Endometrium (tissue), 2 donors: Measurements from ENCODE around the gene MARK3.
"Not testable (repeated sequence)": the region's sequence is repeated elsewhere in the genome, so short reads cannot be mapped to it uniquely, and the experiment has no call there.

Source experiments
- FAIRE-seq: peaks from 2 replicates; lab custom pipeline; 2012; peaks lifted over from hg19 to GRCh38; lab: Jason Lieb, UNC
- donor health status: control.
- donor health status: control.

MARK3 gene

GRCh38 chr14:103385152-103385928 is at the start of gene MARK3:
Gene MARK3 (plus strand): TSS chr14:103385415. CDS start chr14:103386030, 615 bp downstream.
- peak; percentile 77 for FAIRE-seq

- no peak for FAIRE-seq
Measured at GRCh38 chr14:103336191-103336590, 49.0 kb upstream of the MARK3 start.

DNA sequence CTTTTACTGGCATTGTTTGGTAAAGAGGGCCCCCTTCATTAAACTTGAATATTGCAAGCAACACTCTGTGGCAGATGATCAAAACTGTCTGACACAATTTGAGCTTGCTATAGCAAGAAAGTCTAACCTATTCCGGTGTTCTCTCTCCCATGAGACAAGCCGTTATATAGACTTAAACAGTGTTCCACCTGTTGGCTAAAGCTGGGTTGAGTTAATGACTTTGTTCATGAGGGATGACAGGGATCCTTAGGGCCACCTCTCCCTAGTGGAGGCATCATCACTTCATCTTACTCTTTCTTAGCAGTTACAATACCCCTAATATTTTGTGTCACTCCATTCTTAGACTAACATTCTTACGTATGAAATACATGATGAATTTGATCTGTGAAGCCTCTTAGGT is 47.4 kb upstream of the MARK3 start:
- no peak for FAIRE-seq

DNA sequence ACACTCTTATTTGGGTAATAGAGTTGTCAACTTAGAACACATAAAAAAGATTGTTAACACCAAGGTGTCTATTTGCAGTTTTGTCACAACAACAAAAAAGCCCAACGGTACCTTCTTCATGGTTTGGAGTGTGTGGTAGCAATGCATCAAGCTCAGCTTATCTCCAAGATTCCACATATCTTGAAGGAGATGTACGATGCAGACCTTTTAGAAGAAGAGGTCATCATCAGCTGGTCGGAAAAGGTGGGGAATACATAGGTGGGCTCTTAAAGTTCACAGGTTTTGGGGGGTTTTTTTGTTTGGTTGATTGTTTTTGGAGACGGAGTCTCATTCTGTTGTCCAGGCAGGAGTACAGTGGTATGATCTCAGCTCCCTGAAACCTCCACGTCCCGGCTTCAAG is 45.7 kb upstream of the MARK3 start:
- FAIRE-seq: no peak

DNA sequence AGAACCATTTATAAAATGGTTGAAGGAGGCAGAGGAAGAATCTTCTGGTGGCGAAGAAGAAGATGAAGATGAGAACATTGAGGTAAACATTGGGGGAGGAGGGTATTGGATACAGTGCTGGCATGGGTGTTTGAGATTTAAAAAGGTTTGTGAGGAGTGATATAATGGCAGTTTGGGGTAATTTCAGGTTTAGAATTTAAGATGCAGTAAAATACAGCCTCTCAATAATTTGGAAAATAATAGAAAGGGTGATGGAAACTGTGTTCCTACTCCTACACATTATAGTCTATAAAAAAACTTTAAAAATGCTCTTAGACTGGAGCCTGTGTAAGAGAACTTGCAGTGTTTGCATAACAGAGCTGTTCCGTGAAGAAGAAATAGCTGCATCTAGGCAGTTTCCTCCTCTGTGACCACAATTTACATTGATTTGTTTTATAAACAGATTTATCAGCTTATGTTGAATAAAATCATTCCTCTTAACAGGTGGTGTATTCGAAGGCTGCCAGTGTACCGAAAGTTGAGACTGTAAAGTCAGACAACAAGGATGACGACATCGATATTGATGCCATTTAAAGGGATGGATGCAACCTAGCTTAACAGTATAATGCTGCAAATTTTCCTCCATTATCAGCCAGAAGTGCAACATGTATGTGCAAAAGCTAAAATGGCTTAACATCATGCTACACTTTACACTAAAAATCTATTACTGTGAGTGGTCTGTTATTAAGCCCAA is 44.6 kb upstream of the MARK3 start:
- no peak for FAIRE-seq

GRCh38 chr14:103341250-103342129 is 43.7 kb upstream of the MARK3 start:
- FAIRE-seq: no peak

- no peak for FAIRE-seq
Measured at GRCh38 chr14:103343164-103343879, 41.9 kb upstream of the MARK3 start.

- no peak for FAIRE-seq
Measured at GRCh38 chr14:103343905-103344797, 41.1 kb upstream of the MARK3 start.

DNA sequence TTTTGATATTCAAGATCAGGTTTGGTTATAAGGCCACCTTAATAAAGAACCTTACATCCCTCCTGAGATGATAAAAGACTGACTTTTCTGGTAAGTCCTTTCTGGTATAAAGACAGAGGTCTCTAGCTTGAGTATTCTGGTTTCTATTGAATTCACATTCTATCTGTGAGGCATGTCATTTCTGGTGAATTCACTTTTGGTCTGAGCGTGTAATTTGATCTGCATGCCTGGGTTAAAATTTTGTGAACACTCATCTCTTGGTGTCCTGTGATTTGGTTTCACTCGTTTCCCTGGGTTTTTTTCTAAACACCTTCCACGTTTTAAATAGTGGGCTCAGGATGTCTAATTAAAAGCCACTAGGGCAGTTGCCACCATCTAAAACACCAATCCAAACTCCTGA is 38.9 kb upstream of the MARK3 start:
- FAIRE-seq: no peak

DNA sequence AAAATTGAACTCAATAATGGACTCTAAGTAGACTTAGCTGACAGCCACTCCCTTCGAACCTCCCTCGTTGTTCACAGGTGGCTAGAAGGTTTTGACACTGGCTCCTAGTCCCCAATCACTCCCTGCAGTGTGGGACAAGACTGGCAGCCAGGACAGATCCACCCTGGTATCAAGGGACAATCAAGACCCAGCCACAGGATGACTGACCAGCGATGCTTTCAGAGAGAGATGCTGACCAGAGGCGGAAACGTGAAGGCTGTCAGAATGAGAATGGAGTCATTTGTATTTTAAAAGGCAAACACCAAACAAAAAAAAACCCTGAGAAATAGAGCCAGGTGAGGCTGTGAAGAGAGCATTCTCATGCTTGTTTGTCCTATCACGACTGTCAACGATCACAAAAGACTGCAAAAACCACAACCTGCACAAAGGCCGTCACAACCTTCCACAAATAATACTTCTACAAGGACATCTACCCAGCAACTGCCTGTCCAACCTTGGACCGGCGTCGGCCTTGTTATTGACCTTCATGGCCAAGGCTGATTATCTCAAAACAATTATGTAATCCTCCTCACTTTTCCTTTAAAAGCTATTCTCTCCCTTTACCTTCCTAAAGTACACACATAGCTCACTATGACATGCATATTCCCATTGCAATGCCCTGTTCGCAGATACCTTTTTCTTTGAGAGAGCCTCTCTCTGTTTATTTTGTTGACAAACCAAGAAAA is 38.0 kb upstream of the MARK3 start:
- FAIRE-seq: no peak

- no peak for FAIRE-seq
Measured at GRCh38 chr14:103348154-103348553, 37.1 kb upstream of the MARK3 start.

DNA sequence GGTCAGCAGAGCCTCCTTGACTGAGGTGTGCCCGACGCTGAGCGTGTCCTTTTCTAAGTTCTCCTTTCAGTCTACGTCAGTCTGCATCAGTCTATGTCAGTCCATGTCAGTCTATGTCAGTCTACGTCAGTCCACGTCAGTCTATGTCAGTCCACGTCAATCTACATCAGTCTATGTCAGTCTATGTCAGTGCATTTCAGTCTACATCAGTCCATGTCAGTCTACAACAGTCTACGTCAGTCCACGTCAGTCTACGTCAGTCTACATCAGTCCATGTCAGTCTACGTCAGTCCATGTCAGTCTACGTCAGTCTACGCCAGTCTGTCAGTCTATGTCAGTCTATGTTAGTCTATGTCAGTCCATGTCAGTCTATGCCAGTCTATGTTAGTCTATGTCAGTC is 35.2 kb upstream of the MARK3 start:
- no peak for FAIRE-seq

GRCh38 chr14:103353362-103353761 is 31.9 kb upstream of the MARK3 start:
- no peak for FAIRE-seq

GRCh38 chr14:103354141-103354540 is 31.1 kb upstream of the MARK3 start:
- no peak for FAIRE-seq

DNA sequence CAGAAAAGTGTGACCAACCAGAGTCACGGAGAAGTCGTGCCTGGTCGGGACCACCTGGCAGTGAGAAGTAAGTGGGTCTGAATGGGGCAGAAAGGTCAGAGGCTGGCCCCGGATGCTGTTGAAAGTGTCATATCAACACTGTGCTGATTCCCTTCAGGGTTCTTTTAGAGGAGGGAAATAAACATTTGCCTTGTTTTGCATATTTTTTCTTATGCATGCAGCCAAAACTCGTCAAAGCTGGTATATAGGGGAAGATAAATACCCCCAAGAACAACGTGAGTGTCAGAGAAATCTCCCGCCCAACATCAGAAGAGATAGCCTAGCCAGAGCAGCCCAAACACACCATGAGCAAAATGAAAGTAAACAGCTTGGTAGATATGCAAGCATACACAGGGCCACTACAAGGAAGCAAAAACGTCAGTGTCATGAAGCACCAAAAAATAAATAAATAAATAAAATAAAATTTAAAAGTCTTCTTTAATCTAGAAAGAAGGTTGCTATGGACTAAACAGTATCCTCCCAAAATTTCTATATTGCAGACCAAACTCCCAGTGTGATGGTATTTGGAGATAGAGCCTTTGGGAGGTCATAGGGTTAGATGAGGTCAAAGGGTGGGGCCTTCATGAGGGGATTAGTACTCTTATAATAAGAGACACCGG is 29.1 kb upstream of the MARK3 start:
- no peak for FAIRE-seq

DNA sequence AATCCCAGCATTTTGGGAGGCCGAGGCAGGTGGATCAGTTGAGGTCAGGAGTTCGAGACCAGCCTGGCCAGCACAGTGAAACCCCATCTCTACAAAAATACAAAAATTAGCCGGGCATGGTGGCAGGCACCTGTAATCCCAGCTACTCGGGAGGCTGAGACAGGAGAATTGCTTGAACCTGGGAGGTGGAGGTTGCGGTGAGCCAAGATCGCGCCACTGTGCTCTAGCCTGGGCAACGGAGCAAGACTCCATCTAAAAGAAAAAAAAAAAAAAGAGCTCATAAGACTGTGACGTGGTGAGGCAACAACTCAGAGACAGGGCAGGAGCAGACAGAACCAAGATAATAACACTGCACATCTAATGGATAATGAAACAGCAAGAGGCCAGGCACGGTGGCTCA is 27.7 kb upstream of the MARK3 start:
- not testable (repeated sequence) for FAIRE-seq

GRCh38 chr14:103360548-103360947 is 24.7 kb upstream of the MARK3 start:
- FAIRE-seq: no peak

GRCh38 chr14:103361867-103362266 is 23.3 kb upstream of the MARK3 start:
- FAIRE-seq: no peak

DNA sequence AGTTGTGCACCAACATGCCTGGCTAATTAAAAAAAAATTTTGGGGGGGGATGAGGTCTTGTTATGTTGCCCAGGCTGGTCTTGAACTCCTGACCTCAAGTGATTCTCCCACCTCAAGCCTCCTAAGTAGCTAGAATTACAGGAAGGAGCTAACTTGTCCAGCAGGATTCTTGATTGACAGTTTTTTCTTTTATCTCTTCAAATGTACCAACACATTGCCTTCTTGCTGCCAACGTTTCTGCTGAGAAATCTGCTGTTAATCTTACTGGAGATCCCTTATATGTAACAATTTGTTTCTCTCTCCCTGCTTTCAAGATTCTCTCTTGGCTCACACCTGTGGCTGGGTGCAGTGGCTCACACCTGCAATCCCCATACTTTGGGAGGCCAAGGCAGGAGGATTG is 22.4 kb upstream of the MARK3 start:
- FAIRE-seq: no peak

DNA sequence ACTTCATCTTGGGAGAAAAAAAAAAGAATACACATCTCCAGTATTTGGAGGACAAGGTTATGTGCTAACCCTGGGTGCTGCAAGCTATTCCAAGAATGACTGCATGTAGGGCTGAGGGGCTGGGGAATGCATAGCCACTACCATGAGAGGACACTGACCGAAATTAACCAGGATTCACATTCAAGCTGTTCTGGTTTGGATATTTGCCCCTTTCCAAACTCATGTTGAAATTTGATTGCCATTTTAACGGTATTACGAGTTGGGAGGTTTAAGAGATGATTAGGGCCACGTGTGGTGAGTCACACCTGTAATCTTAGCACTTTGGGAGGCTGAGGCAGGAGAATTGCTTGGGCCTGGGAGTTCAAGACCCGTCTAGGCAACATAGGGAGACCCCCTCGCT is 18.5 kb upstream of the MARK3 start:
- no peak for FAIRE-seq
